Retinal pigment epithelial cell (primary cell): ENCODE data around the gene LIAS.

Experiments used
- DNase-seq: peaks from one replicate; pipeline ENCODE4 v3.0.0-alpha.2; 2010; ENCODE audit warnings: low read depth
- H3K4me3 ChIP-seq: 2 replicates; pipeline ENCODE4 v1.5.1; 2011; ENCODE audit warnings: mild to moderate bottlenecking, low read length, control low read depth, moderate library complexity
- CTCF ChIP-seq: conservative IDR thresholded peaks from 2 replicates; pipeline ENCODE4 v1.5.1; 2011; ENCODE audit warnings: low read depth, low read length, control low read depth, inconsistent platforms

The LIAS gene

GRCh38 chr4:39429476-39430334, 29.2 kb upstream of the LIAS start:
- DNase-seq, result no peak
- TF ChIP-seq CTCF, result no peak
- H3K4me3 ChIP-seq, result no peak overlapping the region

GRCh38 chr4:39433878-39434492, 24.9 kb upstream of the LIAS start:
- H3K4me3 ChIP-seq, result no peak overlapping the region
- DNase-seq, result no peak
- no peak for TF ChIP-seq CTCF

GRCh38 chr4:39435659-39436563, 22.9 kb upstream of the LIAS start:
- no peak for DNase-seq
- no peak overlapping the region for H3K4me3 ChIP-seq
- peak; percentile 16 for TF ChIP-seq CTCF

- DNase-seq, result no peak
- no peak overlapping the region for H3K4me3 ChIP-seq
- no peak for TF ChIP-seq CTCF
These were observed 17.3 kb upstream of the LIAS start for GRCh38 chr4:39441593-39441992.

- TF ChIP-seq CTCF, result no peak
- DNase-seq, result no peak
- no peak overlapping the region for H3K4me3 ChIP-seq
These were observed 15.9 kb upstream of the LIAS start for GRCh38 chr4:39442998-39443397.

- DNase-seq, result no peak
- no peak for TF ChIP-seq CTCF
- H3K4me3 ChIP-seq, result peak overlapping the region; percentile 47
These were observed 12.4 kb upstream of the LIAS start for GRCh38 chr4:39446483-39446841.
